ENCODE data around the gene TM6SF1.

TM6SF1 gene

DNA sequence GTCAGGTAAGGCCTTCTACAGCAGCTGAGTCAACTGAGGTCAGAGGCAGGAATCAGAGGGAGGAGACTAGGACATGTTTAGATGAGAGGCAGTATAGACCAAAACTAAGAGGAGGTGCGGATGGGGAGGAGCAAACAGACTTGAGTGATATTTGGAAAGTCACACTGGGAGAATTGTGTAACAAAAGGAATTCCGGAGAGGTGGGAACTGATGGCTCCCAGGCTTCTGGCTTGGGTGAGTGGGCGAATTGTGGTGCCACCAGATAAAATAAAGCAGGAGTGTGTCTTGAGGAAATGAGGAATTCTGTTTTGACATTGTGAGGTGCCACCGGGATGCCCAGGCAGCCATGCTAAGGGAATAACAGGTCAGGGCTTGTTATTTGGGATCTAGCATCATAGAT, 3.3 kb upstream of the TM6SF1 start:
- Histone ChIP-seq H2BK120ac (ENCODE audit: low read depth, low read length) (no peak overlapping the region), H3K36me3 (replicated peaks in 1 of 2; ENCODE audit: control insufficient read depth in 2 of 2, insufficient read depth in 2 of 2, low read length in 2 of 2) (no peaks in the 10 kb centered on the region), H3K27me3 (ENCODE audit: control insufficient read depth in 3 of 3, insufficient read depth in 3 of 3, low read depth in 1 of 3, low read length in 3 of 3) (peaks cover 12 to 32% (median 17%) of the 10 kb centered on the region in 3 experiments), H3K18ac (ENCODE audit: low read length) (no peak overlapping the region), H3K4me2 (ENCODE audit: insufficient read depth, low read length, poor library complexity, severe bottlenecking) (no peak overlapping the region), H3K27ac (replicated peaks; ENCODE audit: low read length) (no peak overlapping the region), H2AFZ (ENCODE audit: low read length) (no peak overlapping the region), H3K23ac (ENCODE audit: low read depth, low read length, poor library complexity) (no peak overlapping the region), H4K8ac (ENCODE audit: low read depth, low read length) (no peak overlapping the region), H3K14ac (ENCODE audit: low read length) (no peak overlapping the region), H2BK15ac (ENCODE audit: low read length) (no peak overlapping the region), H2AK5ac (ENCODE audit: low read depth, low read length) (no peak overlapping the region), H4K91ac (ENCODE audit: low read depth, low read length, poor library complexity) (no peak overlapping the region), H2BK12ac (ENCODE audit: low read length) (no peak overlapping the region), H2BK5ac (ENCODE audit: low read length) (no peak overlapping the region), H3K9me3 (replicated peaks in 1 of 2; ENCODE audit: control insufficient read depth in 2 of 2, insufficient read depth in 1 of 2, low read depth in 1 of 2, low read length in 2 of 2) (no peaks in the 10 kb centered on the region), H3K4ac (ENCODE audit: low read length) (no peak overlapping the region), H3K4me3 (ENCODE audit: low read length in 2 of 2) (no peak overlapping the region), H3K79me1 (ENCODE audit: low read depth, low read length) (peaks cover 2% of the 10 kb centered on the region), H3K9ac (ENCODE audit: low read depth, low read length, poor library complexity) (no peak overlapping the region), H3K4me1 (ENCODE audit: control insufficient read depth in 2 of 2, insufficient read depth in 1 of 2, low read depth in 1 of 2, low read length in 2 of 2) (peaks cover 2 to 8% of the 10 kb centered on the region in 2 donors)
- no CpG with 5 or more reads among the region's 4 CpGs for WGBS, 2 donors (ENCODE audit: extremely low coverage in 2 of 2, insufficient read length in 2 of 2, insufficient replicate concordance in 1 of 2)
- DNase-seq (ENCODE audit: low spot score) = no peak

- Histone ChIP-seq H3K9me3 (replicated peaks in 1 of 2; ENCODE audit: control insufficient read depth in 2 of 2, insufficient read depth in 1 of 2, low read depth in 1 of 2, low read length in 2 of 2) (no peaks in the 10 kb centered on the region), H3K79me1 (ENCODE audit: low read depth, low read length) (peaks cover 2% of the 10 kb centered on the region), H2BK15ac (ENCODE audit: low read length) (no peak overlapping the region), H4K91ac (ENCODE audit: low read depth, low read length, poor library complexity) (no peak overlapping the region), H3K23ac (ENCODE audit: low read depth, low read length, poor library complexity) (no peak overlapping the region), H3K36me3 (replicated peaks in 1 of 2; ENCODE audit: control insufficient read depth in 2 of 2, insufficient read depth in 2 of 2, low read length in 2 of 2) (no peaks in the 10 kb centered on the region), H3K14ac (ENCODE audit: low read length) (no peak overlapping the region), H2BK5ac (ENCODE audit: low read length) (no peak overlapping the region), H3K27me3 (ENCODE audit: control insufficient read depth in 3 of 3, insufficient read depth in 3 of 3, low read depth in 1 of 3, low read length in 3 of 3) (peaks cover 12 to 42% (median 17%) of the 10 kb centered on the region in 3 experiments), H3K4me2 (ENCODE audit: insufficient read depth, low read length, poor library complexity, severe bottlenecking) (no peak overlapping the region), H2AFZ (ENCODE audit: low read length) (no peak overlapping the region), H2BK120ac (ENCODE audit: low read depth, low read length) (no peak overlapping the region), H3K18ac (ENCODE audit: low read length) (no peak overlapping the region), H3K27ac (replicated peaks; ENCODE audit: low read length) (no peak overlapping the region), H3K9ac (ENCODE audit: low read depth, low read length, poor library complexity) (no peak overlapping the region), H3K4ac (ENCODE audit: low read length) (no peak overlapping the region), H3K4me3 (ENCODE audit: low read length in 2 of 2) (no peak overlapping the region), H2BK12ac (ENCODE audit: low read length) (no peak overlapping the region), H3K4me1 (ENCODE audit: control insufficient read depth in 2 of 2, insufficient read depth in 1 of 2, low read depth in 1 of 2, low read length in 2 of 2) (no peaks in the 10 kb centered on the region), H2AK5ac (ENCODE audit: low read depth, low read length) (no peak overlapping the region), H4K8ac (ENCODE audit: low read depth, low read length) (no peak overlapping the region)
- no CpG with 5 or more reads among the region's 1 CpG for WGBS, 2 donors (ENCODE audit: extremely low coverage in 2 of 2, insufficient read length in 2 of 2, insufficient replicate concordance in 1 of 2)
- DNase-seq (ENCODE audit: low spot score) = no peak
These were observed 2.0 kb upstream of the TM6SF1 start for GRCh38 chr15:83105440-83105839.

GRCh38 chr15:83107841-83108181, 366 bp downstream of the TM6SF1 start:
- Histone ChIP-seq H2AK5ac (ENCODE audit: low read depth, low read length) (peak overlapping the region; percentile 63), H2BK120ac (ENCODE audit: low read depth, low read length) (no peak overlapping the region), H2BK5ac (ENCODE audit: low read length) (no peak overlapping the region), H2BK12ac (ENCODE audit: low read length) (no peak overlapping the region), H3K9ac (ENCODE audit: low read depth, low read length, poor library complexity) (no peak overlapping the region), H3K36me3 (replicated peaks in 1 of 2; ENCODE audit: control insufficient read depth in 2 of 2, insufficient read depth in 2 of 2, low read length in 2 of 2) (no peaks in the 10 kb centered on the region), H4K91ac (ENCODE audit: low read depth, low read length, poor library complexity) (no peak overlapping the region), H3K4me2 (ENCODE audit: insufficient read depth, low read length, poor library complexity, severe bottlenecking) (peak overlapping the region; percentile 81), H3K27ac (replicated peaks; ENCODE audit: low read length) (no peak overlapping the region), H2BK15ac (ENCODE audit: low read length) (peak overlapping the region; percentile 12), H3K27me3 (ENCODE audit: control insufficient read depth in 3 of 3, insufficient read depth in 3 of 3, low read depth in 1 of 3, low read length in 3 of 3) (peaks cover 12 to 42% (median 17%) of the 10 kb centered on the region in 3 experiments), H3K4me3 (ENCODE audit: low read length in 2 of 2) (peak overlapping the region; percentile 42 to 81), H3K9me3 (replicated peaks in 1 of 2; ENCODE audit: control insufficient read depth in 2 of 2, insufficient read depth in 1 of 2, low read depth in 1 of 2, low read length in 2 of 2) (peaks cover 0 to 2% of the 10 kb centered on the region in 2 donors), H2AFZ (ENCODE audit: low read length) (peak overlapping the region; percentile 93), H3K79me1 (ENCODE audit: low read depth, low read length) (peaks cover 2% of the 10 kb centered on the region), H3K4me1 (ENCODE audit: control insufficient read depth in 2 of 2, insufficient read depth in 1 of 2, low read depth in 1 of 2, low read length in 2 of 2) (no peaks in the 10 kb centered on the region), H3K23ac (ENCODE audit: low read depth, low read length, poor library complexity) (no peak overlapping the region), H3K4ac (ENCODE audit: low read length) (no peak overlapping the region), H3K14ac (ENCODE audit: low read length) (peak overlapping the region; percentile 40), H3K18ac (ENCODE audit: low read length) (peak overlapping the region; percentile 65), H4K8ac (ENCODE audit: low read depth, low read length) (no peak overlapping the region)
- no peak for DNase-seq (ENCODE audit: low spot score)
- no CpG with 5 or more reads among the region's 30 CpGs for WGBS, 2 donors (ENCODE audit: extremely low coverage in 2 of 2, insufficient read length in 2 of 2, insufficient replicate concordance in 1 of 2)

DNA sequence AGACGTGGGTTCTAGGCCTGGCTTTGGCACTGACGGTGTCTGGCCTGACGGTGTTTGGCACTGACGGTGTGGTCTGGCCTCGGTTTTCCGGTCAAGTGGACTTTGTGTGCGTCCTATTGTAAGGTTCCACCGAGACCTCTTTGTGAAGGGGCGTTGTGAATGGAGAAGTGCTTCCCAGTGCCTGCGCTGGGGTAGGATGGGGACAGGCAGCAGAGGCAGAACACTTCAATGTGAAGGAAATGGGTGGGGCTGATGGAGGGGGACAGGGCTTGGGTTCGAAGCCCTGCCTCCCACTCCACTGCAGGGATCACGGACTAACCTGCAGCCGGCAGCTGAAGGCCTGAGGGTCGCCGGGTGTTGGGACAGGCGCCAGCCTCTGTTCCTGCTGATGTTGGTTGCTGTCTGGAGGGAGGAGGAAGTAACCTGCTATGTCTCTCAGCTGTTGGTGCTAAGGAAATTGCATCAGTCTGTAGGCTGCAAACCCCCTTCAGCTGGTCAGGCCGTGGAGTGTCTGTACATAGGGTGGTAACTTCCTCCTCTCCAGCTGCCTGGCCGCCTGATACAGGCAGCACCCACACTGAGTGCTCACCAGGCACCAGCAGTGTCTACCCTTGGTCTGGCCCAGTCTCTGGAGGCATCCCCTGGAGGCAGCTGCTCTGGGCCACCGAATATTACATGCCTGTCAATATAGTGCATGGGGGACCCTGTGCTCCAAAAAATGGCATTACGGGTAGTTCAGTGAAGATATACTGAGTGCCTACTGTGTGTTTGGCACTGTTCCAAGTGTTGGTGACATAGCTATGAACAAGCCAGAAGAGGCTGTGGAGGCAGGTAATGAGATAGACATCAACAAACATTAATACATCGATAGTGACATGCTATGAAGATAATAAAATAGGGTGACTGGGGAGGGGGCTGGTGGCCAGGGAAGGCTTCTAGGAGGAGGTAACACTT, 1.1 kb downstream of the TM6SF1 start:
- Histone ChIP-seq H2BK12ac (ENCODE audit: low read length) (no peak overlapping the region), H2BK5ac (ENCODE audit: low read length) (no peak overlapping the region), H2BK15ac (ENCODE audit: low read length) (no peak overlapping the region), H4K91ac (ENCODE audit: low read depth, low read length, poor library complexity) (no peak overlapping the region), H2BK120ac (ENCODE audit: low read depth, low read length) (no peak overlapping the region), H3K4me1 (ENCODE audit: control insufficient read depth in 2 of 2, insufficient read depth in 1 of 2, low read depth in 1 of 2, low read length in 2 of 2) (peaks cover 0 to 2% of the 10 kb centered on the region in 2 donors), H3K27me3 (ENCODE audit: control insufficient read depth in 3 of 3, insufficient read depth in 3 of 3, low read depth in 1 of 3, low read length in 3 of 3) (peaks cover 12 to 42% (median 17%) of the 10 kb centered on the region in 3 experiments), H2AK5ac (ENCODE audit: low read depth, low read length) (peak overlapping the region; percentile 37), H3K18ac (ENCODE audit: low read length) (no peak overlapping the region), H3K9me3 (replicated peaks in 1 of 2; ENCODE audit: control insufficient read depth in 2 of 2, insufficient read depth in 1 of 2, low read depth in 1 of 2, low read length in 2 of 2) (peaks cover 0 to 2% of the 10 kb centered on the region in 2 donors), H3K27ac (replicated peaks; ENCODE audit: low read length) (no peak overlapping the region), H2AFZ (ENCODE audit: low read length) (no peak overlapping the region), H3K14ac (ENCODE audit: low read length) (no peak overlapping the region), H3K4me2 (ENCODE audit: insufficient read depth, low read length, poor library complexity, severe bottlenecking) (no peak overlapping the region), H4K8ac (ENCODE audit: low read depth, low read length) (no peak overlapping the region), H3K4me3 (ENCODE audit: low read length in 2 of 2) (no peak overlapping the region), H3K9ac (ENCODE audit: low read depth, low read length, poor library complexity) (no peak overlapping the region), H3K23ac (ENCODE audit: low read depth, low read length, poor library complexity) (no peak overlapping the region), H3K4ac (ENCODE audit: low read length) (no peak overlapping the region), H3K79me1 (ENCODE audit: low read depth, low read length) (peaks cover 2% of the 10 kb centered on the region), H3K36me3 (replicated peaks in 1 of 2; ENCODE audit: control insufficient read depth in 2 of 2, insufficient read depth in 2 of 2, low read length in 2 of 2) (no peaks in the 10 kb centered on the region)
- no CpG with 5 or more reads among the region's 21 CpGs for WGBS, 2 donors (ENCODE audit: extremely low coverage in 2 of 2, insufficient read length in 2 of 2, insufficient replicate concordance in 1 of 2)
- DNase-seq (ENCODE audit: low spot score) = no peak
